Activated CD4-positive, alpha-beta T cell treated with anti-CD3 and anti-CD28 coated beads, Interleukin-2, amount 10 ng/mL, durations not matched to agents 7 days and 5 days (primary cell): ENCODE data around the gene SRP14. TPM values are rescaled to one million over a fixed set of nuclear protein-coding genes. Genes with fewer than 3 reads are reported as not detected.

Source experiments
- CTCF ChIA-PET: fragments of 350-600 bp; sonication (Branson Sonifier 250); formaldehyde crosslinking; loops from one replicate; lab custom pipeline; 2021; ENCODE audit warnings: antibody characterized with exemption; lab: Charles Lee
- POLR2A ChIA-PET: fragments of 350-600 bp; sonication (Branson Sonifier 250); formaldehyde crosslinking; loops from one replicate; lab custom pipeline; 2021; ENCODE audit warnings: antibody characterized with exemption; lab: Charles Lee
- DNase-seq: peaks from one replicate; pipeline ENCODE4 v3.0.0-alpha.2; 2020
- H3K27ac Mint-ChIP-seq: one replicate; pipeline ENCODE4 v1.8.0; 2021; ENCODE audit warnings: mild to moderate bottlenecking, moderate library complexity, mixed read lengths
- H3K27me3 Mint-ChIP-seq: one replicate; pipeline ENCODE4 v1.8.0; 2021; ENCODE audit warnings: mixed read lengths
- H3K36me3 Mint-ChIP-seq: one replicate; pipeline ENCODE4 v1.8.0; 2021; ENCODE audit warnings: low read depth, mixed read lengths
- H3K4me1 Mint-ChIP-seq: one replicate; pipeline ENCODE4 v1.8.0; 2021; ENCODE audit warnings: mixed read lengths
- H3K4me3 Mint-ChIP-seq: one replicate; pipeline ENCODE4 v1.8.0; 2021; ENCODE audit warnings: mild to moderate bottlenecking, moderate library complexity, mixed read lengths
- H3K9me3 Mint-ChIP-seq: one replicate; pipeline ENCODE4 v1.8.0; 2021; ENCODE audit warnings: mixed read lengths
- total RNA-seq, 2 experiments: library from RNA; stranded (reverse); gene quantifications; one replicate each; pipeline ENCODE4 v1.2.3, GENCODE V29; 2021

Gene SRP14, protein sequence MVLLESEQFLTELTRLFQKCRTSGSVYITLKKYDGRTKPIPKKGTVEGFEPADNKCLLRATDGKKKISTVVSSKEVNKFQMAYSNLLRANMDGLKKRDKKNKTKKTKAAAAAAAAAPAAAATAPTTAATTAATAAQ
- 100 to 1,000 TPM; 145 to 150 TPM for total RNA-seq

DNA sequence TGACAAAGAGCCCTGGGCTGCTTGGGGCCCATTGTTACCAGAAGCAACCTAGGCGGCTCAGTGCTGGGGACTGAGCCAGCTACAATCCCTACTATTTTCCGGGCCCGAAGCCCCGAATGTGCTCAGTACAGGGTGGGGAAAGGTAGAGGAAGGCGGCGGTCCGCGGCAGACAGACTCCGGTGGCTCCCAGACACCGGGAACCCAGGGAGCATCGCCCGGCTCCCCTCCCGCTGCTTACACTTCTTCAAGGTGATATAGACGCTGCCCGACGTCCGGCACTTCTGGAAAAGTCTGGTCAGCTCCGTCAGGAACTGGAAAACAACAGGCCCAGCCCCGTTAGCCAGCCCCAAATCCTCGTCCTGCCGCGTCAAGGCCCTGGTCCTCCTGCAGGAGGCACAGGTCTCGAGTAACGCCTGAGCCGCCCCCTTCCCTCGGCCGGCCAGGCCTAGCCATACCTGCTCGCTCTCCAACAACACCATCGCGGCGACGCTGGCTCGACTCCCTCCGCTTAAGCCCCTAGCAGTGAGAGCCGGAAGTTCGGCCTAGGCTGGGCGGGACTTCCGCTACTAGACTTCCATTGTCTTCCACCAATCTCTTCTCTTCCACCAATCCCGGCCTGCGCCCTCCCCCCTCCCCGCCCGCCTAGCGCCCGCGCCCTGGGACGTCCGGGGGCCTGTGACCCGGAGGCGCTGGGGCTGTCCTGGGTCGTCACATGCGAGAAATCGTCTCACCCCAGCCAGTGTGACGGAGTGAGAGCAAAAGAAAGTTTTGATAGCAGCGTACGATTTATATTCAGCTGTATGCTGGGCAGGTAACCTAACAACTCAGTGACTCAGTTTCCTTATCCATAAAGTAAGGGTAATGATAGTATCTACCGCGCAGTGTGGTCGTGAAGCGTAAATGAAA lies at the start of gene SRP14:
SRP14 (minus strand) TSS at position 544 of the 906 bp plus-strand sequence; CDS start at position 479, 65 bp downstream.
- Mint-ChIP-seq H3K9me3 (no peaks in the 10 kb centered on the region), H3K4me3 (peak within 1 kb of the TSS; percentile 99), H3K27me3 (no peaks in the 10 kb centered on the region), H3K4me1 (peaks cover 53% of the 10 kb centered on the region), H3K27ac (peak within 1 kb of the TSS; percentile 96), H3K36me3 (peaks cover 36% of the 10 kb centered on the region)
- CTCF ChIA-PET: interaction anchor here (0.6 to 1.4 kb wide), 5 partner anchors 11 to 155 kb away, joined by 3 read pairs; no protein-coding TSS in a partner anchor
- peak; percentile 93 for DNase-seq
- POLR2A ChIA-PET: interaction anchor here (0.6 kb wide), 1 partner anchor 252 kb away, joined by 3 read pairs; no protein-coding TSS in a partner anchor

DNA sequence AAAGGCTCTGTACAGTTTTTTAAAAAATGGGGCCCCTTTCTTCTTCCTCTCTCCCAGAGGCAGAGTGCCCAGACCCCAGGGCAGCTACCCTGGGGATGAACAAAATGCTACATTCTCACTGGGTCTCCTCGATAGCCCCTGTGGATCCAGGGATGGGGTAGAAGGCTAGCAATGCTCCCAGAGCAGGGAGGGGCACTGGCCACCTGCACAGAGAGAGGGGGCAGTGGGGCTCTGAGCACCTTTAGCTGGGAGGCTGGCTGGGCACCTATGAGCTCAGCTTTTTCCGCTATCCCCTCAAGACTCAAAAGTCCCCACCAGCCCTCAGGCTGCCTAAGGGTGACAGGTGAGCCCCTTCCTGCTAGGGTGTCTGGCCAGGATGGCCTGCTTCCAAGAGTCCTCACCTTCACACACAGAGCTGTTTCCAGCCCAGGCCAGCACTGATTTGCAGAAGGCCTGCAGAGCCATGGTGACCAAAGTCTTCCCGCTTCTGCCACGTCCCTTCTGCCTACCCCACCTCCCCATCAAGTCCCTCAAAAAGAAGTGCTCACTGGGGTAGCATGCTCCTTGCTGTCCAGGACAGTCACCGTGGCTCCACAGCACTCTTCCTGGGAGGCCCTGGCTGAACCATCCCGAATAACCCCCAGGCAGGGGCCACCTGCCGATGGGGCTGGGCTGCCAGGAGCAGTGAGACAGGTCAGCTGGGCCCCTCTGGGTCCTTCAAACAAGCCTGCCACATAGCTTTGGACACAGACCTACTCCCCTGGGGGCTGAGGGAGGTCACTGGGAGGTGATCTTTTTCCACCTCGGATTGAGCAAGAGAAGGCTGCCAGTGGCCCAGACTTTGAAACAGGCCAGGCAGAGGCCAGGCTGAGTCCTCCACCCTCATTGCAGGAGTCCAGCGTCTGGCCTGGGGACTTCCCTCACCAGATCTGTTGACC lies 49.3 kb upstream of the SRP14 start:
- no peaks in the 10 kb centered on the region for H3K9me3 Mint-ChIP-seq
- POLR2A ChIA-PET: no interaction called here

DNA sequence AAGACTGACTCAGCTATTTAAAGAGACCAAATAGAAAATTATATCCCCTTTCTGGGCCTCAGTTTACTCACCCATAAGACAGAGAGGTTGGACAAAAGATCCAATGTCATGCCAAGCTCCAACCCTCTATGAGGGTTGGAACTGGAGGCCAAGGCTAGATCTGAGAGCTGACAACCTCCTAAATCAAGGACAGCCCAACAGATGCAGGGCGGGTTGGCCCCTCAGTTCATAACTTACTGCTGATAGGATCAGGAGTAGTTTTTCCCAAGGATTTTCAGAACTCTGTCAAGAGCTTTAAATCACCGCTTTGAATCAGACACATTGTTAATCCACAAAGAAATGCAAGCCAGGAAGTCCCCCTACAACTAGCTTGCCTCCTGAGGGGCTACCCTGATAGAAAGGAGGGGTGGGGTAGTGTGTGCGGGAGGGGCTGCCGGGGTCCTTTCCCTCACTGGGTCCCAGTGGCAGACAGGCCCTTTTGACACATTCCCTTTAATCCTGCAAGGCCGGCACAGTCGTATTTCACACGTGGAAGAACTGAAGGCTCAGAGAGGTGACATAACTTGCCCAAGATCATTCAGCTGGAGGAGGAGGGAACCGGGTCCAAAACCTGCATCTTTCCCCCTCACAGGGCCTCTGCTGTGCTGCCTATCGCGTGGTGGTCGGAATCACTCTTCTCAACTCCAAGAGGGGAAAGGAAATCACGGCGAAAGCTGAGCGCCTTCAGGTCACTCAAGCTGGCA lies 48.3 kb upstream of the SRP14 start:
- H3K27ac Mint-ChIP-seq: no peak overlapping the region
- H3K27me3 Mint-ChIP-seq: peaks cover 7% of the 10 kb centered on the region
- peaks cover 4% of the 10 kb centered on the region for H3K36me3 Mint-ChIP-seq
- no peak overlapping the region for H3K4me3 Mint-ChIP-seq
- no peaks in the 10 kb centered on the region for H3K9me3 Mint-ChIP-seq
- CTCF ChIA-PET: interaction anchor here (0.6 to 23.5 kb wide), 5 partner anchors 9 to 1126 kb away, joined by 3 to 305 read pairs (median 5); partner anchors contain the start of gene BMF
- peaks cover 12% of the 10 kb centered on the region for H3K4me1 Mint-ChIP-seq
- DNase-seq: no peak
- POLR2A ChIA-PET: no interaction called here

More for the DNA sequence above, 49.3 kb upstream of the SRP14 start:
- Mint-ChIP-seq H3K36me3 (peaks cover 6% of the 10 kb centered on the region), H3K4me1 (peaks cover 14% of the 10 kb centered on the region), H3K27ac (no peak overlapping the region), H3K4me3 (no peak overlapping the region), H3K27me3 (peaks cover 4% of the 10 kb centered on the region)
- CTCF ChIA-PET: interaction anchor here (0.8 to 23.5 kb wide), 2 partner anchors 22 to 64 kb away, joined by 3 to 305 read pairs; partner anchors contain the start of gene BMF
- no peak for DNase-seq

DNA sequence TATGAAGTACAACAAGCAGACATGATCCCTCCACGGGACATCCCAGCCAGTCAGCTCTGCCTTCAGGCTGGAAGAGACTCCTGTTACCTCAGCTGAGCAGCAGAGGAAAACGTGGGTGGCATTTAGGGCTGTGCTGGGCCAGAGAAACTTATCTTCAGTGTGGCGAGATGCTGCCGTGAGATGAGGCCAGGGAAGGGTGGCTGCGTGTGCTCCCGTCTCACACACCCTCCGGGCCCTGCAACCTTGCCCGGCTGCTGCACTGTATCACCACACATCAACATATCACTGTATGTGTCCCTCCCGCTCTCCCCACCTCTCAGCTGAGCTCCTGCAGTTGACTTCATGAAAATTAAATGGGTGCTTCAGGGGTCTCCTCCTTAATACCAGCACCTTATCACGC lies 46.3 kb upstream of the SRP14 start:
- Mint-ChIP-seq H3K4me3 (no peak overlapping the region), H3K9me3 (no peaks in the 10 kb centered on the region), H3K27ac (no peak overlapping the region), H3K27me3 (peaks cover 19% of the 10 kb centered on the region), H3K4me1 (peaks cover 26% of the 10 kb centered on the region), H3K36me3 (peaks cover under 1% of the 10 kb centered on the region)
- CTCF ChIA-PET: interaction anchor here (0.8 kb wide), 1 partner anchor 188 kb away, joined by 3 read pairs; no protein-coding TSS in a partner anchor
- DNase-seq: no peak
- POLR2A ChIA-PET: no interaction called here

DNA sequence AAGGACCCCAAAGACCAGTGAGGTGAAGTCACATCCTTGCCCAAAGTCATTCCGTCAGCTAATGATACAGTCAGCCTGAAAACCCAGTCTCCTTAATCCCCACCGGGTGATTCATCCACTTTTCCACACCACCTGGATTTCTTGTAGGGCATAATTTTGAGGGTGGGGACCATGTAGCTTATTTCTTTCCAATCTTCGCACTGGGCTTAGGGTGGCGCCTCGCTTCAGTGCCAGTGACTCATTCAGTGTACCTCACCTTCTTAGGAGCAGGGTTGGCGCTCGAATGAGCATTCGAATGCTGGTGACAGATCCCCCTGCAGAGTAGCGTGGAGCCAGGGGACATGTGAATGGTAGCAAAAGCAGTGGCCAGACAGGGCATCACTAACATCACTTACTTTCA lies 45.7 kb upstream of the SRP14 start:
- Mint-ChIP-seq H3K4me1 (peaks cover 26% of the 10 kb centered on the region), H3K27me3 (peaks cover 19% of the 10 kb centered on the region)
- POLR2A ChIA-PET: no interaction called here

DNA sequence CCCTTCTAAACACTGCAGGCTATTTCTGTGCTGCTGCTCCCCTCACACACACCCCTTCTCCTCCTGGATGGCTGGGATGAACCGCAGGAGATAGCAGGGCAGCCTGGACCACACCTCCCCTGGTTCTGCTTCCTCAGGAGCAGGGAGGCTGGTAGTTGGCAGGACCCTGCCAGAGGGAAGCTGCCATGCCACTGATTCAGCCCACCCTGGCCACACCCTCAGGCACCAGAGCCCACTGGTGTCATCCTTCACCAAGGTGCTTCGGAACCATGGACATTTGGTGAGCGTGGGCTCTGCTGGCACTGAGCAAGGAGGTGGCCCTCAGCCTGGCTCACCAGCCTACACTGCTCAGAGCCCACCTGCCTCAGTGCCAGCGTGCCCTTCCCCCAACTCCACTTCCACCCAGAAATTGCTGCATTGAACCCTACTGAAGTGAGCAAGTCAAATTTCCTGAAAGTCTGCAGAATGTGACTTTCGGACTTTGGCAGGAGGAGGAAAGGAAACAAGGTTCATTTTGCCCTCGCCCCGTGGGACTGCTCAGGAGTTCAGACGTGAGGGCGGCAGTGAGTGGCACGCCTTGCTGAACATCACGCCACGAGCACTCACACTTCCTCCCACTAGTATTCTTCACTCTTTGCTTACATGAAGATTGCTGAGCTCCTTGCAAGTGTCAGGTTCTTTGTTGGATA lies 43.4 kb upstream of the SRP14 start:
- CTCF ChIA-PET: interaction anchor here (1.1 to 1.4 kb wide), 5 partner anchors 11 to 192 kb away, joined by 3 to 4 read pairs (median 3); partner anchors contain the start of gene BMF
- no peaks in the 10 kb centered on the region for H3K9me3 Mint-ChIP-seq
- H3K27me3 Mint-ChIP-seq: peaks cover 19% of the 10 kb centered on the region
- POLR2A ChIA-PET: interaction anchor here (0.6 kb wide), 2 partner anchors 141 to 276 kb away, joined by 3 read pairs; no protein-coding TSS in a partner anchor
- peaks cover 26% of the 10 kb centered on the region for H3K4me1 Mint-ChIP-seq
- no peak overlapping the region for H3K27ac Mint-ChIP-seq
- DNase-seq: no peak
- H3K4me3 Mint-ChIP-seq: no peak overlapping the region
- no peaks in the 10 kb centered on the region for H3K36me3 Mint-ChIP-seq

More for the DNA sequence above, 45.7 kb upstream of the SRP14 start:
- no peaks in the 10 kb centered on the region for H3K36me3 Mint-ChIP-seq
- no peak overlapping the region for H3K27ac Mint-ChIP-seq
- H3K9me3 Mint-ChIP-seq: no peaks in the 10 kb centered on the region
- no peak for DNase-seq
- CTCF ChIA-PET: interaction anchor here (0.8 to 1.1 kb wide), 2 partner anchors 9 to 189 kb away, joined by 3 to 4 read pairs; no protein-coding TSS in a partner anchor
- H3K4me3 Mint-ChIP-seq: no peak overlapping the region

DNA sequence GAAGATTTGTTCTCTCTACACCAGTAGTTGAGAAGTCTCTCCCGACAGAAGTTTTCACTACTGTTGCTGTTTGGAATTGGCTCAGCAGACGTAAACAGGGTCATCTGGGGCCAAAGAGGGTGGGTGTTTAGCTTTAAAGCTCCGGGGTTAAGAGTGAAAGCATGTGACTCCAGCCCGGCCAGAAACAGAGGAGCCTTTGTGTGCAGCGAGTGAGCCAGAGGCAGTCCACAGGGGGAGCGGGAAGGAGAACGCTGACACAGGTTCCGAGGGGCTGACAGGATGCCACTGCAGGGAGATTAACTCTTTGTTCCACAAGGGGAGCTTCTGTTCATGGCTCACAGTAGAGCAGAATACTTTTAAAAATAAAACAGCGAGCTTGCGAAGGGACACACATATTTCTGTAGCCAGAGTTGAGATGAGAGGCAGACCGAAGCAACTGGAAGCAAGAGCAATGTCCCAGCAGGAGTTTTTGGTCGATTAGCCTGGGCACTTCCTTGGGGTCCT lies 42.8 kb upstream of the SRP14 start:
- no peak for DNase-seq
- CTCF ChIA-PET: interaction anchor here (1.1 to 1.4 kb wide), 5 partner anchors 11 to 192 kb away, joined by 3 to 4 read pairs (median 3); partner anchors contain the start of gene BMF
- Mint-ChIP-seq H3K36me3 (no peaks in the 10 kb centered on the region), H3K27ac (peak overlapping the region; percentile 11), H3K9me3 (no peaks in the 10 kb centered on the region), H3K4me1 (peaks cover 26% of the 10 kb centered on the region), H3K27me3 (peaks cover 19% of the 10 kb centered on the region), H3K4me3 (no peak overlapping the region)
- POLR2A ChIA-PET: interaction anchor here (0.6 kb wide), 1 partner anchor 275 kb away, joined by 3 read pairs; no protein-coding TSS in a partner anchor

DNA sequence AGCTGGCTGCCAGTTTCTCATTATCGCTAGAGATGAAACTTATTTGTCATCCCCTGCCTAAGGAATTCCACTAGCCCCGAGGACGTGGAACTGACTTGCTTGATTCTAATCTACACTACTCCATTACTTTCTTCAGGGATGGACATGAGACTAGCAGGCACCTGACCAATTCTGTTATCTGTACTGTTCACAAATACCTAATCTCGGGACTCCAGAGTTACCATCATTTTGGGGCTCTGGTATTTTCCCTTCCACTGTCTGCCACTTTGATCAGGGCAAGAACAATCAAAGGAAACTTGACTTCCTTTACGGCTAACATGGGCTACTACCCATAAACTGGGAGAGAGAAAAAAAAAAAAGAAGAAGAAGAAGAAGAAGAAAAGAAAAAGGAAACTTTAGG lies 41.9 kb upstream of the SRP14 start:
- H3K4me3 Mint-ChIP-seq: no peak overlapping the region
- H3K4me1 Mint-ChIP-seq: peaks cover 26% of the 10 kb centered on the region
- DNase-seq: no peak
- H3K27me3 Mint-ChIP-seq: peaks cover 19% of the 10 kb centered on the region
- no peaks in the 10 kb centered on the region for H3K36me3 Mint-ChIP-seq
- no peak overlapping the region for H3K27ac Mint-ChIP-seq
- H3K9me3 Mint-ChIP-seq: no peaks in the 10 kb centered on the region
- ChIA-PET POLR2A (no interaction called here), CTCF (no interaction called here)

DNA sequence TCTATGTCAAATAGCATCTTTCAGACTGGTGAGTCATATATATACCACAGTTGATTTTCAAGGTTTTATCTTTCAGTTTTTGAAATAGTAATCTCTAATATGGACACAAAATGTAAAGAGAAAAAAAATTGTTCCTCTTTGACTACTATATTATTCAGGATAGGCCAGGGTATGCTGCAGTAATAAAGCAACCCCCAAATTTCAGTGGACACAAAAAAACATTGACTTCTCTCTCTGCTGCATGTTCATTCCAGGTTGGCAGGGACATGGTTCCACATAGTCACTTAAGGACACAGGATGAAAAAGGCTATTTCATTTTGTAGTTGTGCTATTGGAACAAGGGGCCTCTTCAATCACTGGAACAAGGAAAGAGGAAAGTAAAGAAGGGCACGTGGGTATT lies 41.1 kb upstream of the SRP14 start:
- POLR2A ChIA-PET: no interaction called here
- CTCF ChIA-PET: interaction anchor here (0.6 to 1.1 kb wide), 2 partner anchors 13 to 124 kb away, joined by 3 to 4 read pairs; no protein-coding TSS in a partner anchor
- no peak for DNase-seq

DNA sequence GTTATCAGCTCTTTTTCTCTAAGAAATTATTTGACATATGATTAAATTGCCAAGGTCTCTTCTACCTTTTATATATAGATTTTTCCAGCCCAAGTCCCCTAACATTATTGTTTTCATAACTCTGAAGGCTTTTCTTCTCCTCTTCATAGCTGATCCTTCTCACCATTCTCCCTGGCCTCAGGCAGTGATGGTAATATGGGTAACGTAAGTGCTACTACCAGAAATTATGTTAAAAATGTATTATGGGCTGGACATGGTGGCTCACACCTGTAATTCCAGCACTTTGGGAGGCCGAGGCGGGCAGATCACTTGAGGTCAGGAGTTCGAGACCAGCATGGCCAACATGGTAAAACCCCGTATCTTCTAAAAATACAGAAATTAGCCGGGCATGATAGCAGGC lies 40.5 kb upstream of the SRP14 start:
- Mint-ChIP-seq H3K4me3 (no peak overlapping the region), H3K27me3 (peaks cover 19% of the 10 kb centered on the region), H3K27ac (no peak overlapping the region), H3K4me1 (peaks cover 26% of the 10 kb centered on the region), H3K36me3 (no peaks in the 10 kb centered on the region), H3K9me3 (no peaks in the 10 kb centered on the region)
- DNase-seq: no peak
- ChIA-PET CTCF (interaction anchor here (0.6 to 2.1 kb wide), 3 partner anchors 13 to 125 kb away, joined by 3 to 6 read pairs (median 4); no protein-coding TSS in a partner anchor), POLR2A (no interaction called here)

More for the DNA sequence above, 41.1 kb upstream of the SRP14 start:
- H3K36me3 Mint-ChIP-seq: no peaks in the 10 kb centered on the region
- no peak overlapping the region for H3K27ac Mint-ChIP-seq
- H3K27me3 Mint-ChIP-seq: peaks cover 19% of the 10 kb centered on the region
- no peaks in the 10 kb centered on the region for H3K9me3 Mint-ChIP-seq
- H3K4me3 Mint-ChIP-seq: no peak overlapping the region
- peaks cover 26% of the 10 kb centered on the region for H3K4me1 Mint-ChIP-seq
